ENCODE results near the gene NFIB. TPM values are rescaled to one million over a fixed set of nuclear protein-coding genes. Genes with fewer than 3 reads are reported as not detected.

Gene NFIB
- polyA plus RNA-seq, 1 donor (not counting 4 experiments of a cell fraction or from before 2014, with no cell fraction given) = 8.9 TPM

GRCh38 chr9:14179449-14179848 is 134.5 kb downstream of the NFIB start:
- Histone ChIP-seq H3K27me3 (ENCODE audit: control insufficient read depth, extremely low read depth, insufficient read depth, low read length) (no peaks in the 10 kb centered on the region), H3K9ac (ENCODE audit: control insufficient read depth, extremely low read depth, insufficient read depth, low read length) (no peak overlapping the region), H3K4me3 (ENCODE audit: control insufficient read depth in 2 of 3, extremely low read depth in 1 of 3, insufficient read depth in 2 of 3, low read depth in 1 of 3, low read length in 3 of 3) (no peak overlapping the region), H3K9me1 (ENCODE audit: control insufficient read depth, extremely low read depth, insufficient read depth, low read length) (no peaks in the 10 kb centered on the region), H4K20me1 (ENCODE audit: control insufficient read depth, extremely low read depth, insufficient read depth, low read length) (no peaks in the 10 kb centered on the region), H3K4me1 (ENCODE audit: control insufficient read depth, extremely low read depth, insufficient read depth, low read length) (peaks cover 37% of the 10 kb centered on the region), H3K27ac (ENCODE audit: control insufficient read depth, insufficient read depth, low read length) (peak overlapping the region; percentile 36), H3K4me2 (ENCODE audit: control insufficient read depth, extremely low read depth, insufficient read depth, low read depth, low read length) (peak overlapping the region; percentile 92), H3K36me3 (ENCODE audit: control insufficient read depth in 2 of 2, extremely low read depth in 1 of 2, insufficient read depth in 2 of 2, low read length in 2 of 2) (no peaks in the 10 kb centered on the region), H3K9me3 (ENCODE audit: control insufficient read depth, low read depth, low read length) (no peaks in the 10 kb centered on the region), H2AFZ (ENCODE audit: control insufficient read depth, low read length) (no peak overlapping the region), H3K79me2 (ENCODE audit: control insufficient read depth, insufficient read depth, low read length) (peaks cover 9% of the 10 kb centered on the region)
- DNase-seq (ENCODE audit: low read depth, low spot score) (peak; percentile 38), FAIRE-seq (peak; percentile 88)
- no peak for TF ChIP-seq CTCF (optimal IDR thresholded peaks at IDR 0.05 in 1 of 3, IDR thresholded peaks at IDR 0.05 in 1 of 3, conservative IDR thresholded peaks at IDR 0.05 in 1 of 3; ENCODE audit: extremely low read depth in 1 of 3, insufficient read depth in 2 of 3, low read length in 3 of 3)
- no peak for TF ChIP-seq EZH2 (IDR thresholded peaks at IDR 0.05; ENCODE audit: low read length)
- dilution Hi-C loops (cut with MboI; ENCODE audit: extremely low pct_ligation_motif_present, low sequenced_read_pairs) = no loop called here

- Histone ChIP-seq H2AFZ (ENCODE audit: control insufficient read depth, low read length) (no peak overlapping the region), H3K9ac (ENCODE audit: control insufficient read depth, extremely low read depth, insufficient read depth, low read length) (no peak overlapping the region), H3K9me3 (ENCODE audit: control insufficient read depth, low read depth, low read length) (no peaks in the 10 kb centered on the region), H3K79me2 (ENCODE audit: control insufficient read depth, insufficient read depth, low read length) (no peaks in the 10 kb centered on the region), H3K4me3 (ENCODE audit: control insufficient read depth in 2 of 3, extremely low read depth in 1 of 3, insufficient read depth in 2 of 3, low read depth in 1 of 3, low read length in 3 of 3) (no peak overlapping the region), H3K36me3 (ENCODE audit: control insufficient read depth in 2 of 2, extremely low read depth in 1 of 2, insufficient read depth in 2 of 2, low read length in 2 of 2) (peaks cover 0 to 2% of the 10 kb centered on the region in 2 experiments), H4K20me1 (ENCODE audit: control insufficient read depth, extremely low read depth, insufficient read depth, low read length) (no peaks in the 10 kb centered on the region), H3K27ac (ENCODE audit: control insufficient read depth, insufficient read depth, low read length) (no peak overlapping the region), H3K27me3 (ENCODE audit: control insufficient read depth, extremely low read depth, insufficient read depth, low read length) (no peaks in the 10 kb centered on the region), H3K4me1 (ENCODE audit: control insufficient read depth, extremely low read depth, insufficient read depth, low read length) (peaks cover 26% of the 10 kb centered on the region), H3K9me1 (ENCODE audit: control insufficient read depth, extremely low read depth, insufficient read depth, low read length) (no peaks in the 10 kb centered on the region), H3K4me2 (ENCODE audit: control insufficient read depth, extremely low read depth, insufficient read depth, low read depth, low read length) (no peak overlapping the region)
- dilution Hi-C loops (cut with MboI; ENCODE audit: extremely low pct_ligation_motif_present, low sequenced_read_pairs) = no loop called here
- FAIRE-seq (no peak), DNase-seq (ENCODE audit: low read depth, low spot score) (no peak)
- TF ChIP-seq CTCF (optimal IDR thresholded peaks at IDR 0.05 in 1 of 3, IDR thresholded peaks at IDR 0.05 in 1 of 3, conservative IDR thresholded peaks at IDR 0.05 in 1 of 3; ENCODE audit: extremely low read depth in 1 of 3, insufficient read depth in 2 of 3, low read length in 3 of 3) (no peak), EZH2 (IDR thresholded peaks at IDR 0.05; ENCODE audit: low read length) (no peak)
These were observed 138.2 kb downstream of the NFIB start for GRCh38 chr9:14175778-14176177.

Measured in keratinocyte (primary cell).